ENCODE measurements around the gene GSTM2.
A peak's percentile ranks its signal among the peaks of the same experiment; 100 is the strongest.

Gene GSTM2

DNA sequence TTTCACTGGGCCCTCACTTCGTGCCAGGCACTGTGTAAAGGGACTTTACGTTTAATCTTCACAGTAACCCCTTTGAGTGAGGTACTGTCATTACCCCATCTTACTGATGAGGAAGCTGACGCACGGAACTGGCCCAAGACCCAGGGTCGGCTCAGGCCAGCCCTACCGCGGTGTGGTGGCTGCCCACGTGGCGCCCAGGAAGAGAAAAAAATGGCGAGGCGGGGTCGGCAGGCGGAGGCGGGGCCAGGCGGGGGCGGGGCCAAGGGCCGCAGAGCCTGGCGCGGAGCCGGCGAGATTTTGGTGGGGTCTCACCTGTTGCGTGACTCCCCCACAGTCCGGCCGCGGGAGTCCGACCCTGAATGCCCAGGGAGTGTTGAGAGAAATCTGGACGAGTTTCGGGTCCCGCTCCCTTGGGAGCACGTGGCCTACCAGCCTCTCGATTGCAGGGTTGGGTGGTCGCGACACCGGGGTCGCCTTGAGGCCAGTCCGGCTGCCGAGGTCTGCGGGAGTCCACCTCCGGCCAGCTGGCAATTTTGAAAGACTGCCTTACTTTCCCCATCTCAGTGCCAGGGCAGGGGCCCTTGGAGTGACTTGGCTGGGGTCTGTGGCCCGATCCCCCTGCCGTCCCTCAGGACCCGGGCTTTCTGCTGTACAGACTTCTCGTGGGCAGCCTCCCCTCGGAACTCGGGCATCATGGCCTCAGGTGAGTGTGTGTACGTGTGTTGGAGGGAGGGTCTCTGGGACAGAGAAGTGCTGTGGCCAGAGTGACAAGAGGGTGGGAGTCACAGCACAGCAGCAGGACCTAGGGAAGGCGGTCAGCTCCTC lies 48.1 kb upstream of the GSTM2 start, which contains the start of the genes AMPD2 and GNAT2:
Gene AMPD2 (plus strand): TSS at position 262 of the 825 bp plus-strand sequence. CDS start 1,339 bp downstream, outside the sequence.
Gene GNAT2 (minus strand): TSS at position 41 of the 825 bp plus-strand sequence. CDS start 6,746 bp downstream, outside the sequence.
- Histone ChIP-seq H3K4me3 (ENCODE audit: low read depth, low read length) (peak within 1 kb of the TSS; percentile 73), H3K27ac (ENCODE audit: extremely low read depth, low read depth, low read length) (peak within 1 kb of the TSS; percentile 78), H3K4me1 (ENCODE audit: control insufficient read depth, insufficient read depth, low read length) (peaks cover 4% of the 10 kb centered on the region; the same call in 1 of the 2 replicates), H3K9me3 (ENCODE audit: control insufficient read depth, insufficient read depth, low read depth, low read length) (no peaks in the 10 kb centered on the region), H3K36me3 (ENCODE audit: control insufficient read depth in 2 of 2, insufficient read depth in 1 of 2, low read length in 2 of 2) (no peaks in the 10 kb centered on the region)
- ChIA-PET CTCF (interaction anchor here (0.6 to 2.0 kb wide), 11 partner anchors 11 to 456 kb away, joined by 3 to 18 read pairs (median 3); partner anchors contain the start of genes AHCYL1 and GNAI3), POLR2A (interaction anchor here (0.5 to 2.4 kb wide), 6 partner anchors 8 to 156 kb away, joined by 3 to 29 read pairs (median 3); partner anchors contain the start of gene GNAI3)
- TF ChIP-seq ZNF2 (tag by site-specific recombination; IDR thresholded peaks at IDR 0.05) (no peak), ZXDB (tag by site-specific recombination; IDR thresholded peaks at IDR 0.05) (peak; percentile 82), ZNF37A (tag by site-specific recombination; IDR thresholded peaks at IDR 0.05) (no peak), ZNF549 (tag by site-specific recombination; IDR thresholded peaks at IDR 0.05) (no peak), GLIS2 (tag by site-specific recombination; IDR thresholded peaks at IDR 0.05) (peak; percentile 66), YY1 (tag by site-specific recombination; IDR thresholded peaks at IDR 0.05) (peak; percentile 50; the same call in 1 of the 2 replicates), KLF8 (tag by site-specific recombination; IDR thresholded peaks at IDR 0.05) (peak; percentile 68), ZEB2 (tag by site-specific recombination; IDR thresholded peaks at IDR 0.05) (peak; percentile 36), ZNF510 (tag by site-specific recombination; IDR thresholded peaks at IDR 0.05; ENCODE audit: insufficient replicate concordance) (no peak), ZNF341 (tag by site-specific recombination; IDR thresholded peaks at IDR 0.05; ENCODE audit: low read depth) (peak; percentile 66; the same call in 1 of the 2 replicates), SCRT2 (tag by site-specific recombination; IDR thresholded peaks at IDR 0.05) (peak; percentile 99), ZNF416 (tag by site-specific recombination; IDR thresholded peaks at IDR 0.05) (0 out of 2 replicates have a peak, but pooled peaks have one; percentile 21), ZBTB20 (tag by site-specific recombination; IDR thresholded peaks at IDR 0.05) (0 out of 2 replicates have a peak, but pooled peaks have one; percentile 22), ZNF600 (tag by site-specific recombination; IDR thresholded peaks at IDR 0.05) (peak; percentile 94), ZNF701 (tag by site-specific recombination; IDR thresholded peaks at IDR 0.05) (no peak), ZSCAN30 (tag by site-specific recombination; IDR thresholded peaks at IDR 0.05) (peak; percentile 70; the same call in 1 of the 2 replicates), ZNF335 (tag by site-specific recombination; conservative IDR thresholded peaks at IDR 0.05) (peak; percentile 97), ZBTB7A (tag by site-specific recombination; IDR thresholded peaks at IDR 0.05; ENCODE audit: low read depth) (peak; percentile 75), ZBTB48 (tag by site-specific recombination; IDR thresholded peaks at IDR 0.05) (peak; percentile 10; the same call in 1 of the 2 replicates), ZNF501 (tag by site-specific recombination; IDR thresholded peaks at IDR 0.05) (peak; percentile 69; the same call in 1 of the 2 replicates)
- TF ChIP-seq, protein P1, sequence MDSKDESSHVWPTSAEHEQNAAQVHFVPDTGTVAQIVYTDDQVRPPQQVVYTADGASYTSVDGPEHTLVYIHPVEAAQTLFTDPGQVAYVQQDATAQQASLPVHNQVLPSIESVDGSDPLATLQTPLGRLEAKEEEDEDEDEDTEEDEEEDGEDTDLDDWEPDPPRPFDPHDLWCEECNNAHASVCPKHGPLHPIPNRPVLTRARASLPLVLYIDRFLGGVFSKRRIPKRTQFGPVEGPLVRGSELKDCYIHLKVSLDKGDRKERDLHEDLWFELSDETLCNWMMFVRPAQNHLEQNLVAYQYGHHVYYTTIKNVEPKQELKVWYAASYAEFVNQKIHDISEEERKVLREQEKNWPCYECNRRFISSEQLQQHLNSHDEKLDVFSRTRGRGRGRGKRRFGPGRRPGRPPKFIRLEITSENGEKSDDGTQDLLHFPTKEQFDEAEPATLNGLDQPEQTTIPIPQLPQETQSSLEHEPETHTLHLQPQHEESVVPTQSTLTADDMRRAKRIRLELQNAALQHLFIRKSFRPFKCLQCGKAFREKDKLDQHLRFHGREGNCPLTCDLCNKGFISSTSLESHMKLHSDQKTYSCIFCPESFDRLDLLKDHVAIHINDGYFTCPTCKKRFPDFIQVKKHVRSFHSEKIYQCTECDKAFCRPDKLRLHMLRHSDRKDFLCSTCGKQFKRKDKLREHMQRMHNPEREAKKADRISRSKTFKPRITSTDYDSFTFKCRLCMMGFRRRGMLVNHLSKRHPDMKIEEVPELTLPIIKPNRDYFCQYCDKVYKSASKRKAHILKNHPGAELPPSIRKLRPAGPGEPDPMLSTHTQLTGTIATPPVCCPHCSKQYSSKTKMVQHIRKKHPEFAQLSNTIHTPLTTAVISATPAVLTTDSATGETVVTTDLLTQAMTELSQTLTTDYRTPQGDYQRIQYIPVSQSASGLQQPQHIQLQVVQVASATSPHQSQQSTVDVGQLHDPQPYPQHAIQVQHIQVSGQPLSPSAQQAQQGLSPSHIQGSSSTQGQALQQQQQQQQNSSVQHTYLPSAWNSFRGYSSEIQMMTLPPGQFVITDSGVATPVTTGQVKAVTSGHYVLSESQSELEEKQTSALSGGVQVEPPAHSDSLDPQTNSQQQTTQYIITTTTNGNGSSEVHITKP (tag by site-specific recombination; IDR thresholded peaks at IDR 0.05): peak; percentile 14; the same call in 1 of the 2 replicates
- TF ChIP-seq, protein P2, sequence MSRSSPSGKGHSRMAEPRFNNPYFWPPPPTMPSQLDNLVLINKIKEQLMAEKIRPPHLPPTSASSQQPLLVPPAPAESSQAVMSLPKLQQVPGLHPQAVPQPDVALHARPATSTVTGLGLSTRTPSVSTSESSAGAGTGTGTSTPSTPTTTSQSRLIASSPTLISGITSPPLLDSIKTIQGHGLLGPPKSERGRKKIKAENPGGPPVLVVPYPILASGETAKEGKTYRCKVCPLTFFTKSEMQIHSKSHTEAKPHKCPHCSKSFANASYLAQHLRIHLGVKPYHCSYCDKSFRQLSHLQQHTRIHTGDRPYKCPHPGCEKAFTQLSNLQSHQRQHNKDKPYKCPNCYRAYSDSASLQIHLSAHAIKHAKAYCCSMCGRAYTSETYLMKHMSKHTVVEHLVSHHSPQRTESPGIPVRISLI (tag by site-specific recombination; IDR thresholded peaks at IDR 0.05): peak; percentile 93
- TF ChIP-seq, protein P3, sequence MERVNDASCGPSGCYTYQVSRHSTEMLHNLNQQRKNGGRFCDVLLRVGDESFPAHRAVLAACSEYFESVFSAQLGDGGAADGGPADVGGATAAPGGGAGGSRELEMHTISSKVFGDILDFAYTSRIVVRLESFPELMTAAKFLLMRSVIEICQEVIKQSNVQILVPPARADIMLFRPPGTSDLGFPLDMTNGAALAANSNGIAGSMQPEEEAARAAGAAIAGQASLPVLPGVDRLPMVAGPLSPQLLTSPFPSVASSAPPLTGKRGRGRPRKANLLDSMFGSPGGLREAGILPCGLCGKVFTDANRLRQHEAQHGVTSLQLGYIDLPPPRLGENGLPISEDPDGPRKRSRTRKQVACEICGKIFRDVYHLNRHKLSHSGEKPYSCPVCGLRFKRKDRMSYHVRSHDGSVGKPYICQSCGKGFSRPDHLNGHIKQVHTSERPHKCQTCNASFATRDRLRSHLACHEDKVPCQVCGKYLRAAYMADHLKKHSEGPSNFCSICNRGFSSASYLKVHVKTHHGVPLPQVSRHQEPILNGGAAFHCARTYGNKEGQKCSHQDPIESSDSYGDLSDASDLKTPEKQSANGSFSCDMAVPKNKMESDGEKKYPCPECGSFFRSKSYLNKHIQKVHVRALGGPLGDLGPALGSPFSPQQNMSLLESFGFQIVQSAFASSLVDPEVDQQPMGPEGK (tag by site-specific recombination; IDR thresholded peaks at IDR 0.05): peak; percentile 31; the same call in 1 of the 2 replicates
- TF ChIP-seq, protein P4, sequence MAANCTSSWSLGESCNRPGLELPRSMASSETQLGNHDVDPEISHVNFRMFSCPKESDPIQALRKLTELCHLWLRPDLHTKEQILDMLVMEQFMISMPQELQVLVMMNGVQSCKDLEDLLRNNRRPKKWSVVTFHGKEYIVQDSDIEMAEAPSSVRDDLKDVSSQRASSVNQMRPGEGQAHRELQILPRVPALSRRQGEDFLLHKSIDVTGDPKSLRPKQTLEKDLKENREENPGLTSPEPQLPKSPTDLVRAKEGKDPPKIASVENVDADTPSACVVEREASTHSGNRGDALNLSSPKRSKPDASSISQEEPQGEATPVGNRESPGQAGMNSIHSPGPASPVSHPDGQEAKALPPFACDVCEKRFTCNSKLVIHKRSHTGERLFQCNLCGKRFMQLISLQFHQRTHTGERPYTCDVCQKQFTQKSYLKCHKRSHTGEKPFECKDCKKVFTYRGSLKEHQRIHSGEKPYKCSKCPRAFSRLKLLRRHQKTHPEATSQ (tag by site-specific recombination; IDR thresholded peaks at IDR 0.05): 0 out of 2 replicates have a peak, but pooled peaks have one; percentile 28
- TF ChIP-seq, protein P5, sequence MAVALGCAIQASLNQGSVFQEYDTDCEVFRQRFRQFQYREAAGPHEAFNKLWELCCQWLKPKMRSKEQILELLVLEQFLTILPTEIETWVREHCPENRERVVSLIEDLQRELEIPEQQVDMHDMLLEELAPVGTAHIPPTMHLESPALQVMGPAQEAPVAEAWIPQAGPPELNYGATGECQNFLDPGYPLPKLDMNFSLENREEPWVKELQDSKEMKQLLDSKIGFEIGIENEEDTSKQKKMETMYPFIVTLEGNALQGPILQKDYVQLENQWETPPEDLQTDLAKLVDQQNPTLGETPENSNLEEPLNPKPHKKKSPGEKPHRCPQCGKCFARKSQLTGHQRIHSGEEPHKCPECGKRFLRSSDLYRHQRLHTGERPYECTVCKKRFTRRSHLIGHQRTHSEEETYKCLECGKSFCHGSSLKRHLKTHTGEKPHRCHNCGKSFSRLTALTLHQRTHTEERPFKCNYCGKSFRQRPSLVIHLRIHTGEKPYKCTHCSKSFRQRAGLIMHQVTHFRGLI (tag by site-specific recombination; IDR thresholded peaks at IDR 0.05): peak; percentile 76
- TF ChIP-seq, protein P6, sequence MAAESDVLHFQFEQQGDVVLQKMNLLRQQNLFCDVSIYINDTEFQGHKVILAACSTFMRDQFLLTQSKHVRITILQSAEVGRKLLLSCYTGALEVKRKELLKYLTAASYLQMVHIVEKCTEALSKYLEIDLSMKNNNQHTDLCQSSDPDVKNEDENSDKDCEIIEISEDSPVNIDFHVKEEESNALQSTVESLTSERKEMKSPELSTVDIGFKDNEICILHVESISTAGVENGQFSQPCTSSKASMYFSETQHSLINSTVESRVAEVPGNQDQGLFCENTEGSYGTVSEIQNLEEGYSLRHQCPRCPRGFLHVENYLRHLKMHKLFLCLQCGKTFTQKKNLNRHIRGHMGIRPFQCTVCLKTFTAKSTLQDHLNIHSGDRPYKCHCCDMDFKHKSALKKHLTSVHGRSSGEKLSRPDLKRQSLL (tag by site-specific recombination; IDR thresholded peaks at IDR 0.05): no peak

Data from HEK293 (cell line).